BE2C (cell line): ENCODE data around the gene EDC3.
"Not testable (repeated sequence)": the region's sequence is repeated elsewhere in the genome, so short reads cannot be mapped to it uniquely, and the experiment has no call there.

Source experiments
- DNase-seq: peaks from one replicate; pipeline ENCODE4 v3.0.0-alpha.2; 2020
- H3K27me3 ChIP-seq: fragments of 250-450 bp; sonication (Bioruptor Pico); 2 replicates; pipeline ENCODE4 v1.5.1; 2020; ENCODE audit warnings: mild to moderate bottlenecking
- H3K36me3 ChIP-seq: fragments of 250-450 bp; sonication (Bioruptor Pico); 2 replicates; pipeline ENCODE4 v1.5.1; 2020; ENCODE audit warnings: mild to moderate bottlenecking
- H3K4me1 ChIP-seq: fragments of 250-450 bp; sonication (Bioruptor Pico); 2 replicates; pipeline ENCODE4 v1.5.1; 2020
- H3K4me3 ChIP-seq: 2 replicates; pipeline ENCODE4 v1.5.1; 2011; ENCODE audit warnings: low read depth, low read length
- H3K9me3 ChIP-seq: fragments of 250-450 bp; sonication (Bioruptor Pico); 2 replicates; pipeline ENCODE4 v1.5.1; 2020
- TF ChIP-seq, protein P1 (sequence below): IDR thresholded peaks from 2 replicates; pipeline ENCODE4 v1.5.1; 2012; ENCODE audit warnings: mild to moderate bottlenecking, low read depth, low read length

EDC3 gene

DNA sequence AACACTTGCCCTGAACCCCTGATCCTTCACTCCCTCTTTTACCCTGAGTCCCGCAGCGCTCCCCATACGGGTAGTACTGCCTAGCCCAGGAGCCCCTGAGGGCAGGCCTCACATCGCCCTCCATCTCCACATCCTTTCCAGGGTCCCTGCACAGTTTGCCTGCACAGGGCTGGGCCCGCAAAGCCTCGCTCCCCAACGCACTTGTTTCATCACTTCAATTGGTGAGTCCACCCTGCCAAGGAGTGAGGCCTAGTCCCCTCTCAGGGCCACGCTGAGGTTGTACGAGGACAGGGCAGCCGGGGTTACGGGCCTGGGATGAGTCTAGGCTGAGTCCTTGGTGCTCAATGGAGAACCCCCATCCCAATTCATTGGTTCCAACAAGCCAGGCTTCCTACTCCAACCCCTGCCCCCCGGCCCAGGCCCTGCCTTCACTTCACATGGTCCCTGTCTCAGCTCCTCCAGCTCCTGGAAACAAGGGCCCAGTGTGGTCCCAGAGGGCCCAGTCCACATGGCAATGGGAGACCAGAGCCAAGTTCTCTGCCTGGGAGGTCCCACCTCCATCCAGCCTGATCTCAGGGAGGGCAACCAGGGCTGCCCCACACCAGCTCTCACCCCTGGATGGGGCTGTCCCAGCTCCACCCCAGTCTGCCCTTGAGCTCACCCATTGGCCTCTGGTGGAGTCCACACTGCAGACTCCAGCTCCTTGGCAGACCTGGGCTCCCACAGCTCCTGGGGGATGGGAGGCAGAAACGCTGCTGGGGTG, 92.6 kb downstream of the EDC3 start:
- Histone ChIP-seq H3K36me3 (no peaks in the 10 kb centered on the region), H3K9me3 (no peaks in the 10 kb centered on the region), H3K4me1 (peaks cover 3% of the 10 kb centered on the region; the same call in 1 of the 2 replicates), H3K4me3 (no peak overlapping the region), H3K27me3 (no peaks in the 10 kb centered on the region)
- no peak for DNase-seq
- TF ChIP-seq, protein P1, sequence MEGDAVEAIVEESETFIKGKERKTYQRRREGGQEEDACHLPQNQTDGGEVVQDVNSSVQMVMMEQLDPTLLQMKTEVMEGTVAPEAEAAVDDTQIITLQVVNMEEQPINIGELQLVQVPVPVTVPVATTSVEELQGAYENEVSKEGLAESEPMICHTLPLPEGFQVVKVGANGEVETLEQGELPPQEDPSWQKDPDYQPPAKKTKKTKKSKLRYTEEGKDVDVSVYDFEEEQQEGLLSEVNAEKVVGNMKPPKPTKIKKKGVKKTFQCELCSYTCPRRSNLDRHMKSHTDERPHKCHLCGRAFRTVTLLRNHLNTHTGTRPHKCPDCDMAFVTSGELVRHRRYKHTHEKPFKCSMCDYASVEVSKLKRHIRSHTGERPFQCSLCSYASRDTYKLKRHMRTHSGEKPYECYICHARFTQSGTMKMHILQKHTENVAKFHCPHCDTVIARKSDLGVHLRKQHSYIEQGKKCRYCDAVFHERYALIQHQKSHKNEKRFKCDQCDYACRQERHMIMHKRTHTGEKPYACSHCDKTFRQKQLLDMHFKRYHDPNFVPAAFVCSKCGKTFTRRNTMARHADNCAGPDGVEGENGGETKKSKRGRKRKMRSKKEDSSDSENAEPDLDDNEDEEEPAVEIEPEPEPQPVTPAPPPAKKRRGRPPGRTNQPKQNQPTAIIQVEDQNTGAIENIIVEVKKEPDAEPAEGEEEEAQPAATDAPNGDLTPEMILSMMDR, result no peak

GRCh38 chr15:74599156-74599555, 96.7 kb downstream of the EDC3 start:
- peak overlapping the region; percentile 85 for H3K4me3 ChIP-seq

DNA sequence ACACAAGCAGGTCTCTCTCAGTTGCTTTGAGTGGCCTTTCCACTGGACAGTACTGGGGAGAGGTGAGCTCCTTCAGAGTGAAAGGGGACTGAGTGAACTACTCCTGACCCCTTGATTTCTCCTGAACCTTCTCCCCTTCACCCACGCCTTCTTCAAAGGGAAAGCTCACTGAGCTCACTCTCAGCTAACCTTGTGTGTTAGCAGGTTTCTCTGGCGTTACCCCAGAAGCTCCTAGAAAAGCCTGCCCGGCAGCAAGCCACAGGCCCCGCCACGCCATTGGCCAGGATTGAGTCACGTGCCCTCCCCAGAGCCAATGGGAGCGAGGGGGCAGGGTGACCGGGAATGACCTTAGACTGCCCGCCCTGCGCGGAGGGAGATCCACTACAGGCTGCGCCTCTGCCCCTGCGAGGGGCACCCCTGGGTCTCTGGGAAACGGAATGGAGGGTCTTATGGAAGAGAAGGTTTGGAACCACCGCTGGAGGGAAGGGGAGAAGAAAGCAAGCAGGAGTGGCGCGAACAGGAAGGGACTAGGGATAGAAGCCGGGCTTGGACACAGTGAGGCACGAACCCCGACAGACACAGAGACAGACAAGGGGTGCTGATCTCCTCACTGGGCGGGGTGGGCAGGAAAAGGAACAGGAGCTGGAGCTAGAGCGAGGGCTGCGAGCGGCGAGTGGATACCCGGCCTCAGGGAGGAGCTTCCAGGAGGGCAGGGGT, 97.5 kb downstream of the EDC3 start:
- Histone ChIP-seq H3K9me3 (no peaks in the 10 kb centered on the region), H3K4me1 (peaks cover 7% of the 10 kb centered on the region; the same call in 1 of the 2 replicates), H3K27me3 (no peaks in the 10 kb centered on the region), H3K36me3 (no peaks in the 10 kb centered on the region), H3K4me3 (peak overlapping the region; percentile 85)
- DNase-seq, result peak; percentile 95
- TF ChIP-seq, protein P1, result no peak

More at GRCh38 chr15:74599156-74599555, 96.7 kb downstream of the EDC3 start:
- no peak for DNase-seq
- peaks cover 7% of the 10 kb centered on the region; the same call in 1 of the 2 replicates for H3K4me1 ChIP-seq
- no peaks in the 10 kb centered on the region for H3K27me3 ChIP-seq
- H3K9me3 ChIP-seq, result no peaks in the 10 kb centered on the region
- TF ChIP-seq, protein P1, result no peak
- H3K36me3 ChIP-seq, result no peaks in the 10 kb centered on the region

GRCh38 chr15:74597146-74597705, 98.6 kb downstream of the EDC3 start:
- H3K27me3 ChIP-seq, H3K4me1 ChIP-seq, H3K36me3 ChIP-seq, H3K9me3 ChIP-seq, DNase-seq, H3K4me3 ChIP-seq: not testable (repeated sequence)

DNA sequence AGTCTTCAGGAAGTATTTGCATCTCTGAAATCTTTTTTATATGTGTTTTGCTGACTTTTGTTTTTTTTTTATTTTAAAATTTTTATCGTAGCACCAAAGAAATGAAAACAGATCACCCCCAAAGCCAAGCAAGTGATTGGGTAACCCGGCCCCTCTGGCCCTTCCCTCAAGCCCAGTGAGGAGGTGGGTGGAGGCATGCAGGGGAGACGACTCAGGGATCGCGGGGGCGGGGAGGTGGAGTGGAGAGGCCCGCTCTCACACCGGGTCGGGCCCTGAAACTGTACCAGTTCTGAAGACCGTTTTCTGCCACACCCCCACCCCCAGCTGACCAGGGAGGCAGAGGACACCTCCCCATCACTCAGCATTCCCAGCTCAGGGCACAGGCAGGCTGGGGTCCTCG, 99.1 kb downstream of the EDC3 start:
- not testable (repeated sequence) for H3K4me3 ChIP-seq, H3K9me3 ChIP-seq, DNase-seq, H3K27me3 ChIP-seq, H3K36me3 ChIP-seq, H3K4me1 ChIP-seq

DNA sequence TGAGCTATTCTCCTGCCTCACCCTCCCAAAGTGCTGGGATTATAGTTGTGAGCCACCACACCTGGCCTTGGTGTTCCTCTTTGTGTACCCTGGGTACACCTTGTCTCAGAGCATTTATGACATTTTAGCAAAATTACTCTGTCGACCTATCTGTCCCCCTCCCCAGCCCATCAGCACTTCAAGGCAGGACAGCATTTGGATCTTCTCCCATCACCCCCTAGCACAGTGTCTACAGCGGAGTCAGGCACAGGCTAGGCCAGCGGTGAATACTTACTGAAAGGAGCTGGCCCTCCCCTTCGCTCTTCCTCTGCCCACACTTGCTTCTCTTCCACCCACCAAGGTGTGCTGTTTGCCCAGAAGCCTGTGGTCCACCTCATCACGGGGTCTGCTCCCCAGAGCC, 100.6 kb downstream of the EDC3 start:
- Histone ChIP-seq H3K4me1 (peaks cover 7% of the 10 kb centered on the region; the same call in 1 of the 2 replicates), H3K4me3 (no peak overlapping the region), H3K9me3 (no peaks in the 10 kb centered on the region), H3K36me3 (no peaks in the 10 kb centered on the region), H3K27me3 (no peaks in the 10 kb centered on the region)
- no peak for DNase-seq
- TF ChIP-seq, protein P1, result no peak

- Histone ChIP-seq H3K4me1 (peaks cover 9% of the 10 kb centered on the region; the same call in 1 of the 2 replicates), H3K9me3 (no peaks in the 10 kb centered on the region), H3K4me3 (no peak overlapping the region), H3K27me3 (no peaks in the 10 kb centered on the region), H3K36me3 (no peaks in the 10 kb centered on the region)
- no peak for DNase-seq
- TF ChIP-seq, protein P1, result no peak
Measured at GRCh38 chr15:74594455-74594854, 101.4 kb downstream of the EDC3 start.
